ENCODE results near the gene ASTN2.

The ASTN2 gene

DNA sequence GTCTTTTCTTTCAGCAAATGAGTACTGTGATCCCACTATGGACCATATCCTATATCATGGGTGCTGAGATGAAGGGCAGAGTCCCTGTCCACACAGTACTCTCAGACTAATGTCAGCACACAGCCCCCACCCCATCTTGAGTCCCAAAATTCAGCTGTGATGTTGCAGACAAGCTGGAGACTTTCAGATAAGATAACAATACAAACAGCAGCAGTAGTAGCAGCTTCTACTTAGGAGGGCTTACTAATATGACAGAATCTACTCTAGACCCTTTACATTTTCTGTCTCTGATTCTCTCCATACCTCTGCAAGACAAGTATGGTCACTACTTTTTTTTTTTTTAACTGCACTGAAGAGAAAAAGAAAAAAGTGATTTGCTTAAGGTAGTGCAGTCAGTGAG, 856.8 kb downstream of the ASTN2 start:
- TF ChIP-seq, protein P1, sequence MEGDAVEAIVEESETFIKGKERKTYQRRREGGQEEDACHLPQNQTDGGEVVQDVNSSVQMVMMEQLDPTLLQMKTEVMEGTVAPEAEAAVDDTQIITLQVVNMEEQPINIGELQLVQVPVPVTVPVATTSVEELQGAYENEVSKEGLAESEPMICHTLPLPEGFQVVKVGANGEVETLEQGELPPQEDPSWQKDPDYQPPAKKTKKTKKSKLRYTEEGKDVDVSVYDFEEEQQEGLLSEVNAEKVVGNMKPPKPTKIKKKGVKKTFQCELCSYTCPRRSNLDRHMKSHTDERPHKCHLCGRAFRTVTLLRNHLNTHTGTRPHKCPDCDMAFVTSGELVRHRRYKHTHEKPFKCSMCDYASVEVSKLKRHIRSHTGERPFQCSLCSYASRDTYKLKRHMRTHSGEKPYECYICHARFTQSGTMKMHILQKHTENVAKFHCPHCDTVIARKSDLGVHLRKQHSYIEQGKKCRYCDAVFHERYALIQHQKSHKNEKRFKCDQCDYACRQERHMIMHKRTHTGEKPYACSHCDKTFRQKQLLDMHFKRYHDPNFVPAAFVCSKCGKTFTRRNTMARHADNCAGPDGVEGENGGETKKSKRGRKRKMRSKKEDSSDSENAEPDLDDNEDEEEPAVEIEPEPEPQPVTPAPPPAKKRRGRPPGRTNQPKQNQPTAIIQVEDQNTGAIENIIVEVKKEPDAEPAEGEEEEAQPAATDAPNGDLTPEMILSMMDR (conservative IDR thresholded peaks at IDR 0.05): no peak
- TF ChIP-seq ZFX (IDR thresholded peaks at IDR 0.05): no peak
- H3K27ac ChIP-seq: no peak overlapping the region

DNA sequence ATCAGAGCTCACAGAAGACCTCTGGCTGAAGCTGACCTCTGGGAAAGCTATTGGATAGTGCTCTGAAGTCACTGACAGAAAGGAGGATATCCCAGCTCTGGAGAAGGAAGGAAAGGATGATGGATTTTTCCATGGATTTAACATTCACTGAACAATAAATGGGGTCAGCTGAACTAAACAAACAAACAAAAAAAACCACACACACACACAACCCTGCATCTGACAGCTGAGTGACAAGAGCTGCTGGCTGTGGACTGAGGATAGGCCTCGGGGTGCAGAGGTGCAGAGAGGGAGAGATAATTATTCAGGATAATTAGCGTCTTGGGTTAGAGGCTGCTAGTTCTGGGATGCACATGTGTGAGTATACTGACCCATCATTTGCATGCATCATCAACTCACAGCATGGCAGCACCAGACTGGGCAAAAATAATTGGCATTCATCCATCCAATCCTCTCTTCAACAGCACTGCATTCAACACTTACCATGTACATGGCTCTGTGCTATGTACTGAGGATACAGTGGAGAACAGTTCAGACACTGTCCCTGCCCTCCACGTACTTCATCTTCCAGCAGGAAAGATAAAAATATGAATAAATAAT, 859.2 kb downstream of the ASTN2 start:
- H3K27ac ChIP-seq: no peak overlapping the region
- TF ChIP-seq, protein P1 (conservative IDR thresholded peaks at IDR 0.05): no peak
- no peak for TF ChIP-seq ZFX (IDR thresholded peaks at IDR 0.05)

DNA sequence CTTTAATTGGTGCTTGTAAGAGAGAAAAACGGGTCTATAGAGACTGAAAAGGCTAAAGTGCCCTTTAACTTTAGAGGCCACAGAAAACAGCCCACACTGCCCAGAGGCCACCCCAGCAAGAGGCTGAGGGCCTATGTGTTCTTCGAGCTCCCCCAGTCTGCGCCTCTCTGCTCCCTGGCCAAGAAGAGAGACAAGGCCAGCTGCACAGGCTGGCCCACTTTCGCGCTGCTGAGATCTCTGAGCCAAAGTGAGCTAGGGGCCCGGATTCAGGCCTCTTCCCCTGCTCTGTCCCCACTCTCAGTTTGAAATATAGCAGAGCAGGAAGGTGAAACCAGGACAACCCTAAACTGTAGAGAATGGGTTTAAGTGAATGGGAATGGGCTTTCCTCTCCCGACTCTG, 859.7 kb downstream of the ASTN2 start:
- no peak overlapping the region for H3K27ac ChIP-seq
- TF ChIP-seq, protein P1 (conservative IDR thresholded peaks at IDR 0.05): no peak
- no peak for TF ChIP-seq ZFX (IDR thresholded peaks at IDR 0.05)

DNA sequence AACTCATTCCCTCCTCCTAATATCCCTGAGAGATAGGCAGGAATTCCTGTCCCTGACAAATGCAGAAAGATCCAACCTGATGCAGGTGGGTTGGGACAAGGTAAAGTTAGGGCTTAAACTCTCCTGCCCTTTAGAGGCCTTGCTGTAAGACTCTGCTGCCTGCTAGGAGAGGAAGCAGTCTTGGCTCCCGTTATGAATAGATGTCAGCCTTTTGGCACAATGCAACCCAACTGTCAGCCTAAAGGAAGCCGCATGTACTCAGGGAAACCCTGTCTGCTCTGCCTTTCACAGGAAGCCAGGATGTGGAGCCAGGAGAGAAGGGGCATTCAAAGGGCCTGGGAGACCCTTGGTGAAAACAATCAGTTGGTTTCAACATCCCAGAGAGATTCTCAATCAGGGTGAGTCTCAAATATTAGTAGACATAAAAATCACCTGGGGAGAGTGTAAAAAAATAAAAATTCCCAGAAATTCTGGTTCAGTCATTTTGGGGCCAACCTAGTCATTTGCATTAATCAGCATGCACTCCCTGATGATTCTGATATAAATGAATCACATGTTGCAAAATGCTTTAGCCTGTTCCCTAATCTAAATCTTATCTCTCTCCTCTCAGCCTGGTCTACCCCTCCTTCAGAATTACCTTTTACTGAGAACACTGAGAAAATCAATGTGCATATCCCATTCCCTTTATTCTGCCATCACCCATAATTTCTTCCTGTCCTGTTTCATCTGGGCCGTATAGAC, 864.0 kb downstream of the ASTN2 start:
- no peak overlapping the region for H3K27ac ChIP-seq
- TF ChIP-seq, protein P1 (conservative IDR thresholded peaks at IDR 0.05): no peak
- TF ChIP-seq ZFX (IDR thresholded peaks at IDR 0.05): no peak

DNA sequence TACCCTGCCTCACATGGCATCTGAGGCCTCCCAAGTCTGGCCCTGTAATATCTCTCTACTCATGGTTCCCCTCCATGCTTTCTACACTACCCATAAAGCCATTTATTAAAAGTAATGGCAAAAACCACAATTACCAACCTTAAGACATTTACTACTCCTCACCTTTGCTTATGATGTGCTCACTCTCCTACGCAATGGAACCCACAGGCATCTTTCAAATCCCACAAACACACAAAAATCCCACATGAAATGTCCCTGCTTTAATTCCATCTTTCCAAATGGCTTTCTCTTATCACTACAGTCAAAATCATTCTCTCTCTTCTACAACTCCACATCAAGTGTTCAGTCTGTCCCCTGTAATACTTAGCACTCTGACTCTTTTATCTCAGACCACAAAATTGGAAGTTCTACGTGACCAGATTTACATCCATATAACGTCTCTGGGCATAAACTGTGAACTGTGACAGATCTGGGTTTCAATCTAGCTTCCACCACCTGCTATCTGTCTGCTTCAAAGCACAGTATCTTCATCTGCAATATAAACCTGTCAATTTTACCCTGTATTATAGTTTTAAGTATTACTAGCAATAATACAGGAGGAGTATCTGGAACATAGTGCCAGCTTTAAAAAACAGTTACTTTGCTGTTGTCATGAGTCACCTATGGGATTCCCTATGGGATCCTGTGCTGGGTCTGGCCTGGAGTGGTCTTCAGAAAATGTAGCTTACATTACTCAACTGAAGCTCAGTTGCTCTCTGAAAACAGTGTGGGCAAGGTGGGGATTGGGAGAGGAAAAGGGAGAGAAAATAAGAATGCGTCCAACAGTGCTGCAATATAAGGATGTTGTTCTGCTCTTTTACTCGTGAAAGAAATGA, 864.8 kb downstream of the ASTN2 start:
- H3K27ac ChIP-seq: no peak overlapping the region
- TF ChIP-seq ZFX (IDR thresholded peaks at IDR 0.05): no peak
- TF ChIP-seq, protein P1 (conservative IDR thresholded peaks at IDR 0.05): no peak

DNA sequence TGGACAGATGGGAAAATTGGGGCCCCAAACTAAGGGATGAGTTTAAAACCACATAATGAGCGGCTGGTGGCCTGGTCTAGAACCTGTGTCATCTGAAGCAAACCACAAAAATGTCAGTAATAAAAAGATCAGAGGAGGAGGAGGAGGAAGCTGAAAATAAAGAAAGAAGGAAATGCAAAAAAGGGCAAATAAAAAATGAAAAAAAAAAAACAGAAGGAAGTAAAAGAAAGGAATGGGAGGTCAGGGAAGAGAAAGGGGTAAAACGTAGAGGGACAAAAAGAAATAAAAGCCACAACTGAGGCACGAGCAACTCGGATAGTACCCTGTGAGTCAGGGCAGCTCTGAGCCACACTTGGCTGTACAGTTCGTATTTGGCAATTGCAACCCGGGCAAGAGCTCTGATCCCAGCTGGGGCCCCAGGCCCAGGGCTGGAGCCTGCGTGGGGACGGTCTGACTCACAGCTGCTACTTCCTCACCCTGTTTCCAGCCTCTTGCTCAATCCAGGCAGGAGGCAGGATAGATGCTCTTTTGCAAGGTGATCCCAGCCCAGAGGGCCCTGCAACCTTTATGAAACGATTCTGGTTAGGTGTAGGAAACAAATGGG, 865.7 kb downstream of the ASTN2 start:
- TF ChIP-seq, protein P1 (conservative IDR thresholded peaks at IDR 0.05): no peak
- no peak for TF ChIP-seq ZFX (IDR thresholded peaks at IDR 0.05)
- no peak overlapping the region for H3K27ac ChIP-seq
